Activated naive CD4-positive, alpha-beta T cell treated with Interleukin-2 at 50 U/mL for 16 hours (primary cell): ENCODE measurements around the gene POM121L2.

Source experiments
- DNase-seq: peaks from one replicate; pipeline ENCODE4 v3.0.0-alpha.2; 2020

Gene POM121L2

GRCh38 chr6:27312146-27312949 is at the start of gene POM121L2:
Gene POM121L2 (minus strand): TSS chr6:27312273. CDS start chr6:27312170, 103 bp downstream.
- DNase-seq = peak; percentile 64

- no peak for DNase-seq
Observed at GRCh38 chr6:27359231-27359630, 47.2 kb upstream of the POM121L2 start.

GRCh38 chr6:27358786-27359185 is 46.7 kb upstream of the POM121L2 start:
- no peak for DNase-seq

GRCh38 chr6:27352850-27353249 is 40.8 kb upstream of the POM121L2 start:
- no peak for DNase-seq

- DNase-seq = no peak
Observed at GRCh38 chr6:27334141-27334540, 22.1 kb upstream of the POM121L2 start.

GRCh38 chr6:27333642-27334040 is 21.6 kb upstream of the POM121L2 start:
- no peak for DNase-seq

GRCh38 chr6:27332692-27333641 is 20.9 kb upstream of the POM121L2 start:
- DNase-seq = peak; percentile 17

- no peak for DNase-seq
Observed at GRCh38 chr6:27327023-27327738, 15.1 kb upstream of the POM121L2 start.

- no peak for DNase-seq
Observed at GRCh38 chr6:27321901-27322300, 9.8 kb upstream of the POM121L2 start.

GRCh38 chr6:27321370-27321769 is 9.3 kb upstream of the POM121L2 start:
- no peak for DNase-seq

- no peak for DNase-seq
Observed at GRCh38 chr6:27318973-27319372, 6.9 kb upstream of the POM121L2 start.

GRCh38 chr6:27314046-27314445 is 2.0 kb upstream of the POM121L2 start:
- no peak for DNase-seq

GRCh38 chr6:27312950-27313271 is 838 bp upstream of the POM121L2 start:
- no peak for DNase-seq

- no peak for DNase-seq
Observed at GRCh38 chr6:27311806-27312145, 297 bp downstream of the POM121L2 start.

- DNase-seq = no peak
Observed at GRCh38 chr6:27303613-27304272, 8.3 kb downstream of the POM121L2 start.

- no peak for DNase-seq
Observed at GRCh38 chr6:27297857-27298730, 14.0 kb downstream of the POM121L2 start.

- no peak for DNase-seq
Observed at GRCh38 chr6:27297484-27297856, 14.6 kb downstream of the POM121L2 start.

GRCh38 chr6:27296106-27296783 is 15.8 kb downstream of the POM121L2 start:
- DNase-seq = no peak

- no peak for DNase-seq
Observed at GRCh38 chr6:27295301-27296079, 16.6 kb downstream of the POM121L2 start.

GRCh38 chr6:27294409-27294808 is 17.7 kb downstream of the POM121L2 start:
- no peak for DNase-seq
